Liver (tissue), 9 donors: Measurements from ENCODE around the gene GATA1. TPM values are rescaled to one million over a fixed set of nuclear protein-coding genes. Genes with fewer than 3 reads are reported as not detected.

Experiments used
- DNase-seq: peaks from one replicate; pipeline ENCODE4 v3.0.0-alpha.2; 2017; ENCODE audit warnings: low spot score
- H3K27ac ChIP-seq, 2 donors: one replicate each; pipeline ENCODE4 v1.7.0; 2013; ENCODE audit warnings: inconsistent platforms in 2 of 2, low read length in 2 of 2, control low read depth in 1 of 2, low read depth in 1 of 2, mild to moderate bottlenecking in 1 of 2
- H3K27me3 ChIP-seq, 4 donors: one replicate each; pipeline versions ENCODE4 v1.6.1 to v1.7.0; 2013; ENCODE audit warnings: low read length in 3 of 4, inconsistent platforms in 1 of 4, mild to moderate bottlenecking in 1 of 4, moderate library complexity in 1 of 4; ENCODE audit not compliant: control insufficient read depth in 4 of 4, insufficient read depth in 4 of 4
- H3K36me3 ChIP-seq, 4 donors: one replicate each; pipeline versions ENCODE4 v1.6.1 to v1.7.0; 2013; ENCODE audit warnings: low read length in 3 of 4, mild to moderate bottlenecking in 3 of 4, low read depth in 1 of 4, moderate library complexity in 1 of 4; ENCODE audit not compliant: control insufficient read depth in 4 of 4, insufficient read depth in 3 of 4
- H3K4me1 ChIP-seq, 4 donors: one replicate each; pipeline versions ENCODE4 v1.6.1 to v1.7.0; 2013; ENCODE audit warnings: low read length in 3 of 4, mild to moderate bottlenecking in 3 of 4, moderate library complexity in 1 of 4; ENCODE audit not compliant: control insufficient read depth in 4 of 4, insufficient read depth in 4 of 4
- H3K4me3 ChIP-seq, 3 donors: one replicate each; pipeline versions ENCODE4 v1.6.1 to v1.7.0; 2013; ENCODE audit warnings: low read length in 3 of 3, control low read depth in 1 of 3, low read depth in 1 of 3, mild to moderate bottlenecking in 1 of 3
- H3K9ac ChIP-seq, 2 donors: one replicate each; pipeline ENCODE4 v1.7.0; 2013; ENCODE audit warnings: low read length in 2 of 2, mild to moderate bottlenecking in 2 of 2, moderate library complexity in 2 of 2, control low read depth in 1 of 2, low read depth in 1 of 2
- H3K9me3 ChIP-seq, 4 donors: one replicate each; pipeline versions ENCODE4 v1.6.1 to v1.7.0; 2013; ENCODE audit warnings: low read length in 3 of 4; ENCODE audit not compliant: control insufficient read depth in 4 of 4
- CTCF ChIP-seq: fragments of 150-350 bp; IDR thresholded peaks from 2 replicates; pipeline ENCODE4 v1.5.1; 2017; ENCODE audit warnings: improper control_type of control experiment, low read depth, low read length; ENCODE audit not compliant: missing input control
- EGR1 ChIP-seq, 2 donors: IDR thresholded peaks; 2 replicates each; pipeline ENCODE4 v1.6.1; 2016 to 2018; ENCODE audit warnings: antibody characterized with exemption in 2 of 2, low read depth in 2 of 2
- FOXA1 ChIP-seq: IDR thresholded peaks from 2 replicates; pipeline ENCODE4 v1.6.1; 2016; ENCODE audit warnings: antibody characterized with exemption
- FOXA2 ChIP-seq: IDR thresholded peaks from 2 replicates; pipeline ENCODE4 v1.6.1; 2016; ENCODE audit warnings: antibody characterized with exemption
- GABPA ChIP-seq, 2 donors: IDR thresholded peaks in 1 of 2; conservative IDR thresholded peaks in 1 of 2; 2 replicates each; pipeline ENCODE4 v1.6.1; 2016; ENCODE audit warnings: antibody characterized with exemption in 2 of 2, mild to moderate bottlenecking in 1 of 2, moderate library complexity in 1 of 2
- HNF4A ChIP-seq, 2 donors: conservative IDR thresholded peaks; 2 replicates each; pipeline ENCODE4 v1.6.1; 2016; ENCODE audit warnings: antibody characterized with exemption in 2 of 2, mild to moderate bottlenecking in 2 of 2
- HNF4G ChIP-seq: IDR thresholded peaks from 2 replicates; pipeline ENCODE4 v1.6.1; 2016; ENCODE audit warnings: antibody characterized with exemption
- JUND ChIP-seq, 2 donors: IDR thresholded peaks; 2 replicates each; pipeline ENCODE4 v1.6.1; 2016; ENCODE audit warnings: antibody characterized with exemption in 2 of 2
- MAX ChIP-seq: IDR thresholded peaks from 2 replicates; pipeline ENCODE4 v1.6.1; 2016; ENCODE audit warnings: antibody characterized with exemption
- NR2F2 ChIP-seq: IDR thresholded peaks from 2 replicates; pipeline ENCODE4 v1.6.1; 2016; ENCODE audit warnings: antibody characterized with exemption
- RAD21 ChIP-seq, 2 donors: IDR thresholded peaks; 2 replicates each; pipeline ENCODE4 v1.6.1; 2016; ENCODE audit warnings: antibody characterized with exemption in 2 of 2, mild to moderate bottlenecking in 2 of 2
- RXRA ChIP-seq, 2 donors: IDR thresholded peaks; 2 replicates each; pipeline ENCODE4 v1.6.1; 2017 to 2018; ENCODE audit warnings: antibody characterized with exemption in 2 of 2, mild to moderate bottlenecking in 1 of 2
- SP1 ChIP-seq: IDR thresholded peaks from 2 replicates; pipeline ENCODE4 v1.6.1; 2018; ENCODE audit warnings: antibody characterized with exemption, mild to moderate bottlenecking
- TAF1 ChIP-seq: conservative IDR thresholded peaks from 2 replicates; pipeline ENCODE4 v1.6.1; 2016; ENCODE audit warnings: antibody characterized with exemption, mild to moderate bottlenecking
- YY1 ChIP-seq: IDR thresholded peaks from 2 replicates; pipeline ENCODE4 v1.6.1; 2016; ENCODE audit warnings: antibody characterized with exemption, mild to moderate bottlenecking
- WGBS: extraction: QIAGEN DNeasy Blood & Tissue Kit; methylation state at CpG from one replicate; pipeline ENCODE4 v1.1.7; 2013; 5-methylcytosine and 5-hydroxymethylcytosine counted together
- polyA plus RNA-seq, 2 donors: library from polyadenylated mRNA; stranded (reverse) in 1 of 2; unstranded in 1 of 2; fragments of 200-250 nt in 1 of 2; fragments of >200 nt in 1 of 2; fragmentation: Nextera tagmentation in 1 of 2; extraction: Ambion mirVana in 1 of 2; gene quantifications; one replicate each; pipeline versions ENCODE4 v1.2.1 to v1.2.3, GENCODE V29; 2013 to 2015
- total RNA-seq, 2 donors: library from RNA; depleted of rRNA; stranded (reverse); fragments of >200 nt; gene quantifications; one replicate each; pipeline ENCODE4 v1.2.3, GENCODE V29; 2014
- TF ChIP-seq, protein P1 (sequence below): IDR thresholded peaks from 2 replicates; pipeline ENCODE4 v1.6.1; 2016; ENCODE audit warnings: antibody characterized with exemption
- TF ChIP-seq, protein P2 (sequence below): IDR thresholded peaks from 2 replicates; pipeline ENCODE4 v1.6.1; 2016; ENCODE audit warnings: antibody characterized with exemption, mild to moderate bottlenecking
- TF ChIP-seq, protein P3 (sequence below): IDR thresholded peaks from 2 replicates; pipeline ENCODE4 v1.6.1; 2016; ENCODE audit warnings: antibody characterized with exemption
- donor health status: healthy.
- donor health status: healthy.
- donor health status: healthy.
- donor health status: healthy.
- donor health status: healthy.

GATA1 gene
- total and polyA plus RNA-seq, 4 donors, result 0.05 to 39.9 TPM; not detected in 2

- DNase-seq, result no peak
- Histone ChIP-seq H3K36me3 (peaks cover 2 to 34% (median 15%) of the 10 kb centered on the region in 4 donors), H3K4me3 (no peak within 1 kb of the TSS)
Measured at GRCh38 chrX:48826135-48826875, 39.9 kb downstream of the GATA1 start, which contains the start of gene ERAS. Gene ERAS, plus strand, starts transcription at chrX:48826513. Its CDS starts 2,611 bp downstream, at chrX:48829124.

More at GRCh38 chrX:48826135-48826875, 39.9 kb downstream of the GATA1 start, which contains the start of gene ERAS:
- H3K4me1 ChIP-seq, result no peaks in the 10 kb centered on the region
- no peak within 1 kb of the TSS for H3K9ac ChIP-seq
- H3K27me3 ChIP-seq, result no peaks in the 10 kb centered on the region
- TF ChIP-seq JUND (IDR thresholded peaks at IDR 0.05), result no peak
- no peak for TF ChIP-seq HNF4G
- no peak for TF ChIP-seq NR2F2
- TF ChIP-seq HNF4A (conservative IDR thresholded peaks at IDR 0.05), result no peak
- no peak for TF ChIP-seq GABPA (IDR thresholded peaks at IDR 0.05 in 1 of 2, conservative IDR thresholded peaks at IDR 0.05 in 1 of 2)
- TF ChIP-seq, protein P1, sequence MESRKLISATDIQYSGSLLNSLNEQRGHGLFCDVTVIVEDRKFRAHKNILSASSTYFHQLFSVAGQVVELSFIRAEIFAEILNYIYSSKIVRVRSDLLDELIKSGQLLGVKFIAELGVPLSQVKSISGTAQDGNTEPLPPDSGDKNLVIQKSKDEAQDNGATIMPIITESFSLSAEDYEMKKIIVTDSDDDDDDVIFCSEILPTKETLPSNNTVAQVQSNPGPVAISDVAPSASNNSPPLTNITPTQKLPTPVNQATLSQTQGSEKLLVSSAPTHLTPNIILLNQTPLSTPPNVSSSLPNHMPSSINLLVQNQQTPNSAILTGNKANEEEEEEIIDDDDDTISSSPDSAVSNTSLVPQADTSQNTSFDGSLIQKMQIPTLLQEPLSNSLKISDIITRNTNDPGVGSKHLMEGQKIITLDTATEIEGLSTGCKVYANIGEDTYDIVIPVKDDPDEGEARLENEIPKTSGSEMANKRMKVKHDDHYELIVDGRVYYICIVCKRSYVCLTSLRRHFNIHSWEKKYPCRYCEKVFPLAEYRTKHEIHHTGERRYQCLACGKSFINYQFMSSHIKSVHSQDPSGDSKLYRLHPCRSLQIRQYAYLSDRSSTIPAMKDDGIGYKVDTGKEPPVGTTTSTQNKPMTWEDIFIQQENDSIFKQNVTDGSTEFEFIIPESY, result no peak
- no peak for TF ChIP-seq CTCF
- no peak for TF ChIP-seq YY1
- TF ChIP-seq TAF1, result no peak
- no peak for TF ChIP-seq FOXA1
- TF ChIP-seq, protein P2, sequence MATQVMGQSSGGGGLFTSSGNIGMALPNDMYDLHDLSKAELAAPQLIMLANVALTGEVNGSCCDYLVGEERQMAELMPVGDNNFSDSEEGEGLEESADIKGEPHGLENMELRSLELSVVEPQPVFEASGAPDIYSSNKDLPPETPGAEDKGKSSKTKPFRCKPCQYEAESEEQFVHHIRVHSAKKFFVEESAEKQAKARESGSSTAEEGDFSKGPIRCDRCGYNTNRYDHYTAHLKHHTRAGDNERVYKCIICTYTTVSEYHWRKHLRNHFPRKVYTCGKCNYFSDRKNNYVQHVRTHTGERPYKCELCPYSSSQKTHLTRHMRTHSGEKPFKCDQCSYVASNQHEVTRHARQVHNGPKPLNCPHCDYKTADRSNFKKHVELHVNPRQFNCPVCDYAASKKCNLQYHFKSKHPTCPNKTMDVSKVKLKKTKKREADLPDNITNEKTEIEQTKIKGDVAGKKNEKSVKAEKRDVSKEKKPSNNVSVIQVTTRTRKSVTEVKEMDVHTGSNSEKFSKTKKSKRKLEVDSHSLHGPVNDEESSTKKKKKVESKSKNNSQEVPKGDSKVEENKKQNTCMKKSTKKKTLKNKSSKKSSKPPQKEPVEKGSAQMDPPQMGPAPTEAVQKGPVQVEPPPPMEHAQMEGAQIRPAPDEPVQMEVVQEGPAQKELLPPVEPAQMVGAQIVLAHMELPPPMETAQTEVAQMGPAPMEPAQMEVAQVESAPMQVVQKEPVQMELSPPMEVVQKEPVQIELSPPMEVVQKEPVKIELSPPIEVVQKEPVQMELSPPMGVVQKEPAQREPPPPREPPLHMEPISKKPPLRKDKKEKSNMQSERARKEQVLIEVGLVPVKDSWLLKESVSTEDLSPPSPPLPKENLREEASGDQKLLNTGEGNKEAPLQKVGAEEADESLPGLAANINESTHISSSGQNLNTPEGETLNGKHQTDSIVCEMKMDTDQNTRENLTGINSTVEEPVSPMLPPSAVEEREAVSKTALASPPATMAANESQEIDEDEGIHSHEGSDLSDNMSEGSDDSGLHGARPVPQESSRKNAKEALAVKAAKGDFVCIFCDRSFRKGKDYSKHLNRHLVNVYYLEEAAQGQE, result no peak
- TF ChIP-seq RXRA (IDR thresholded peaks at IDR 0.05), result no peak
- no peak for TF ChIP-seq EGR1 (IDR thresholded peaks at IDR 0.05; ENCODE audit: low read depth in 2 of 2)
- TF ChIP-seq SP1, result no peak
- no peak for TF ChIP-seq RAD21 (IDR thresholded peaks at IDR 0.05)
- TF ChIP-seq, protein P3, sequence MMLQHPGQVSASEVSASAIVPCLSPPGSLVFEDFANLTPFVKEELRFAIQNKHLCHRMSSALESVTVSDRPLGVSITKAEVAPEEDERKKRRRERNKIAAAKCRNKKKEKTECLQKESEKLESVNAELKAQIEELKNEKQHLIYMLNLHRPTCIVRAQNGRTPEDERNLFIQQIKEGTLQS, result no peak
- TF ChIP-seq FOXA2, result no peak
- TF ChIP-seq MAX, result no peak
- H3K27ac ChIP-seq, result no peak within 1 kb of the TSS
- 73% methylated on average over 67 of the region's 67 CpGs for WGBS
- peaks cover 0 to 2% (median 0%) of the 10 kb centered on the region in 4 donors for H3K9me3 ChIP-seq
